Urinary bladder (tissue), 4 donors: ENCODE results near the gene GREM2. TPM values are rescaled to one million over a fixed set of nuclear protein-coding genes. Genes with fewer than 3 reads are reported as not detected.

ENCODE experiments used
- DNase-seq: peaks from one replicate; pipeline ENCODE4 v3.0.0-alpha.2; 2015; ENCODE audit errors: extremely low spot score
- H3K27ac ChIP-seq: one replicate; pipeline ENCODE4 v1.5.1; 2013; ENCODE audit warnings: low read depth, mild to moderate bottlenecking, moderate library complexity
- H3K36me3 ChIP-seq: one replicate; pipeline ENCODE4 v1.6.1; 2013; ENCODE audit warnings: mild to moderate bottlenecking, moderate library complexity; ENCODE audit not compliant: insufficient read depth
- H3K4me1 ChIP-seq: one replicate; pipeline ENCODE4 v1.6.1; 2013; ENCODE audit warnings: mild to moderate bottlenecking, moderate library complexity; ENCODE audit not compliant: insufficient read depth
- H3K4me3 ChIP-seq: one replicate; pipeline ENCODE4 v1.5.1; 2013; ENCODE audit warnings: low read depth, low read length
- WGBS: extraction: QIAGEN DNeasy Blood & Tissue Kit; methylation state at CpG from one replicate; pipeline ENCODE4 v1.1.7; 2013; 5-methylcytosine and 5-hydroxymethylcytosine counted together
- polyA plus RNA-seq: library from polyadenylated mRNA; stranded (reverse); fragments of 200-250 nt; gene quantifications from one replicate; pipeline ENCODE4 v1.2.3, GENCODE V29; 2013
- total RNA-seq: library from RNA; depleted of rRNA; stranded (reverse); fragments of >200 nt; gene quantifications from one replicate; pipeline ENCODE4 v1.2.3, GENCODE V29; 2014
- donor health status: healthy with polysubstance abuse.
- donor health status: healthy.

GREM2 gene
- total and polyA plus RNA-seq, 2 donors: 4.7 to 9.0 TPM

GRCh38 chr1:240598216-240599001 is 13.5 kb downstream of the GREM2 start:
- Histone ChIP-seq H3K4me3 (no peak overlapping the region), H3K4me1 (no peaks in the 10 kb centered on the region), H3K36me3 (no peaks in the 10 kb centered on the region), H3K27ac (no peak overlapping the region)
- no peak for DNase-seq
- 81% methylated on average over 3 of the region's 3 CpGs for WGBS

- Histone ChIP-seq H3K4me3 (peak overlapping the region; percentile 1), H3K4me1 (no peaks in the 10 kb centered on the region), H3K36me3 (no peaks in the 10 kb centered on the region), H3K27ac (no peak overlapping the region)
- DNase-seq: no peak
- WGBS: 29% methylated on average over 12 of the region's 12 CpGs
Measured at GRCh38 chr1:240597153-240597745, 14.7 kb downstream of the GREM2 start.

DNA sequence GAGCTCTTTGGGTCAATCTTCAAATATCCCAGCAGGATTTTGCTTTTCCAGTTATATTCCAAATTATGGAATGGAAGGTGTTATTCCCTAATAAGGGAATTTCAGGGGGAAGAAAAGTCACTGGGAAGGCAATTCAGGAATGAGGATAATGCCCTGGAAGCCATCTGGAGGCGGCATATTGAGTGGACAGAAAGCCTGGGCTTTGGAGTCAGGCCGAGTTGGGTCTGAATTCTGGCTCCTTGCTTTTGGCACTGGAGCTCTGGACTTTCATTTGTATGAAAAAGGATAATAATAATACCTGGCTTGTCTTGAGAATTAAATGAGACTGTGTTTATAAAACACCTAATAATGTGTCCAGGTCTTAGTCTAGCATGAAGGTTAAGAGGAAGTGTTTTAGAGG is 16.5 kb downstream of the GREM2 start:
- WGBS: 86% methylated on average over 2 of the region's 2 CpGs

GRCh38 chr1:240591564-240591963 is 20.4 kb downstream of the GREM2 start:
- no peak overlapping the region for H3K4me3 ChIP-seq
- DNase-seq: no peak
- 84% methylated on average over 3 of the region's 3 CpGs for WGBS
- H3K27ac ChIP-seq: no peak overlapping the region
- H3K4me1 ChIP-seq: no peaks in the 10 kb centered on the region
- H3K36me3 ChIP-seq: no peaks in the 10 kb centered on the region

More for the DNA sequence above, 16.5 kb downstream of the GREM2 start:
- no peak for DNase-seq
- H3K36me3 ChIP-seq: no peaks in the 10 kb centered on the region
- H3K27ac ChIP-seq: no peak overlapping the region
- no peak overlapping the region for H3K4me3 ChIP-seq
- no peaks in the 10 kb centered on the region for H3K4me1 ChIP-seq

GRCh38 chr1:240591078-240591477 is 20.9 kb downstream of the GREM2 start:
- Histone ChIP-seq H3K4me3 (no peak overlapping the region), H3K36me3 (no peaks in the 10 kb centered on the region), H3K4me1 (no peaks in the 10 kb centered on the region), H3K27ac (no peak overlapping the region)
- 93% methylated on average over 5 of the region's 5 CpGs for WGBS
- DNase-seq: no peak

DNA sequence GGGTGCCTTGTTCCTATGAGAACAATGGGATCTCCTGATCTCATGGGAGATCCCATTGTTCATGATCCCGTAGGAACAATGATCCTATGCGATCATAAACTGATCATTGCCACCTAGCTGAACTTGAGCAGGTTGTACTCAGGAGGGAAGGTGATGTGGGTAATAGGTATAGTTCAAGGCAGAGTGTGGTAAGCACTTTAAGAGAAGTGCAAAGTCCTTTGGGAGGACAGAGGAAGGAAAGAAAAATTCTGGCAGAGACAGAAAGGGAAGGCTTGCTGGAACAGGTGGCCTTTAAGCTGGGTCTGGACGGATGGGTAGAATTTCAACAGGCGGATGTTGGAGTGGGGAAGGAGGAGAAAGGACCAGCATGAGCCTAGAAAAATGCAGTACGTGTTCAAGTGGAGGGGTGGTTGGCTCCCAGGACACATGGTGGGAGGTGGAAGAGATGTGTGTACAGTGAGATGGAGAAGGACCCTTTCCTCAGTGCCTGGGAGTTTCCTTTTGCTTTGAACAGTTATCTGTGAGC is 22.3 kb downstream of the GREM2 start:
- no peak for DNase-seq
- Histone ChIP-seq H3K36me3 (no peaks in the 10 kb centered on the region), H3K4me1 (no peaks in the 10 kb centered on the region), H3K27ac (no peak overlapping the region), H3K4me3 (no peak overlapping the region)
- 86% methylated on average over 5 of the region's 5 CpGs for WGBS

- Histone ChIP-seq H3K27ac (no peak overlapping the region), H3K36me3 (no peaks in the 10 kb centered on the region), H3K4me3 (no peak overlapping the region), H3K4me1 (no peaks in the 10 kb centered on the region)
- 80% methylated on average over 2 of the region's 2 CpGs for WGBS
- DNase-seq: no peak
Measured at GRCh38 chr1:240586006-240586405, 25.9 kb downstream of the GREM2 start.

DNA sequence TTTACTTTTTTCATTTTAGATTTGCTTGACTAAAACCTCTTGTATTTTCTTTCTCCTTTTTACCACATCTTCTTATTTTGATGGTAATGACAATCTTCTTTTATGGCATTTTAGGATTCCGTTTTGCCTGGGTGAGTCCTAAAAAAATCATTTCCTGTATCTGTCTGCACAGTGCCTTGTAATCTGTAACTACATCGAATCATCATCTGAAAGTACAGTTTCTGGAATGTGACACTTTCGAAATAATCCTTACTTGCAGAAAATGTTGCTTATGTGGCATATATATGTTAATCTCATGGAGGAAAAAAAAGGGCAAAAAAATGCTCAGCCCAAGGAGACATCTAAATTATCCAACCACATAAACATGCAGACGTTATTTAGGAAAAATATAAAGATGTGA is 29.0 kb downstream of the GREM2 start:
- no peaks in the 10 kb centered on the region for H3K4me1 ChIP-seq
- H3K4me3 ChIP-seq: no peak overlapping the region
- DNase-seq: no peak
- 69% methylated on average over 4 of the region's 4 CpGs for WGBS
- no peak overlapping the region for H3K27ac ChIP-seq
- H3K36me3 ChIP-seq: no peaks in the 10 kb centered on the region

- Histone ChIP-seq H3K27ac (no peak overlapping the region), H3K36me3 (no peaks in the 10 kb centered on the region), H3K4me3 (no peak overlapping the region), H3K4me1 (no peaks in the 10 kb centered on the region)
- 90% methylated on average over 4 of the region's 4 CpGs for WGBS
- no peak for DNase-seq
Measured at GRCh38 chr1:240579511-240579910, 32.4 kb downstream of the GREM2 start.

- H3K27ac ChIP-seq: no peak overlapping the region
- DNase-seq: no peak
- no peak overlapping the region for H3K4me3 ChIP-seq
- no peaks in the 10 kb centered on the region for H3K36me3 ChIP-seq
- 65% methylated on average over 5 of the region's 5 CpGs for WGBS
- no peaks in the 10 kb centered on the region for H3K4me1 ChIP-seq
Measured at GRCh38 chr1:240577095-240577494, 34.9 kb downstream of the GREM2 start.

GRCh38 chr1:240575981-240576662 is 35.8 kb downstream of the GREM2 start:
- WGBS: 48% methylated on average over 9 of the region's 9 CpGs

GRCh38 chr1:240572328-240572727 is 39.6 kb downstream of the GREM2 start:
- no peak overlapping the region for H3K4me3 ChIP-seq
- DNase-seq: no peak
- H3K27ac ChIP-seq: no peak overlapping the region
- 69% methylated on average over 1 of the region's 1 CpG for WGBS
- H3K4me1 ChIP-seq: no peaks in the 10 kb centered on the region
- no peaks in the 10 kb centered on the region for H3K36me3 ChIP-seq

More at GRCh38 chr1:240575981-240576662, 35.8 kb downstream of the GREM2 start:
- Histone ChIP-seq H3K4me3 (peak overlapping the region; percentile 32), H3K4me1 (no peaks in the 10 kb centered on the region), H3K36me3 (no peaks in the 10 kb centered on the region), H3K27ac (peak overlapping the region; percentile 50)
- DNase-seq: no peak

DNA sequence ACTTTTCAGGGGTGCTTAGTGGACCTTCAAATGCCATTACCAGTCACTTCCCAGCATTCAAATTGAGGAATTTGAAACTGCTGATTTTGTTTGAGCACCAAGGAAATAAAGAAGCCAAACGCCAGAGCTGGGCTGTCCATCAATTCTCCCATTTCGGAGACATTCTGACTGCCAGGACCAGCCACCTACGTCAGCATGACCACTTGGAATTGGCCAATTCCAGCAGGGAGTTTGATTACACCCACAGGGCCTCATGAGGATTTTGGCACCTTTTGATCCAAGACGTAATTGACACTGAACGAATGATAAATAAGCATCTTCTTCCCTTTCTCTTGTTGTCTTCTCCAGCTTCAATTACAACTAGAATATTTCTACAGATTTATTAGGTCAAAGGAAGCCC is 40.2 kb downstream of the GREM2 start:
- no peaks in the 10 kb centered on the region for H3K36me3 ChIP-seq
- H3K4me1 ChIP-seq: no peaks in the 10 kb centered on the region
- no peak overlapping the region for H3K4me3 ChIP-seq
- DNase-seq: no peak
- H3K27ac ChIP-seq: no peak overlapping the region
- WGBS: 84% methylated on average over 5 of the region's 5 CpGs

DNA sequence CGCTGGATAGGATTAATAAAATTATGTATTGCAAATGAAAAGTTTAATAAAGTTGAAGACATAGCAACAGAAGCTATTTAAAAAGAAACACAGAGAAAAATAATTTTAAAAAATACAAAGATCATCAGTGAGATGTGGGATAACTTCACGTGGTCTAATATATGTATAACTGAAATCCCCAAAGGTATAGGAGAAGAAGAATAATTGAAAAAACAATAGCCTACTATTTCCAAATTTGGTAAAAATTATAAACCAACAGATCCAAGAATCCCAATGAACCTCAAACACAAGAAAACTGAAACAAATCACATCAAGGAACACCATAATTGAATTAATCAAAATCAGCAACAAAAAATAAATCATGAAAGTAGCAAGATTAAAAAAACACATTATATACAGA is 44.9 kb downstream of the GREM2 start:
- H3K4me3 ChIP-seq: no peak overlapping the region
- H3K36me3 ChIP-seq: peaks cover 2% of the 10 kb centered on the region
- 76% methylated on average over 2 of the region's 2 CpGs for WGBS
- no peak for DNase-seq
- H3K4me1 ChIP-seq: no peaks in the 10 kb centered on the region
- no peak overlapping the region for H3K27ac ChIP-seq
